K562 (cell line): Measurements from ENCODE around the gene OSBP2. TPM values are rescaled to one million over a fixed set of nuclear protein-coding genes. Genes with fewer than 3 reads are reported as not detected.

Experiments
- CCNT2 ChIP-seq: IDR thresholded peaks from 2 replicates; pipeline ENCODE4 v1.6.1; 2011; ENCODE audit warnings: borderline replicate concordance, low read depth, mild to moderate bottlenecking, moderate library complexity, mixed read lengths, low read length; ENCODE audit not compliant: insufficient read length; ENCODE audit errors: extremely low read depth
- CHD7 ChIP-seq: fragments of 200-600 bp; sonication (generic); IDR thresholded peaks from one replicate; pipeline ENCODE4 v1.6.1; 2012; ENCODE audit warnings: mild to moderate bottlenecking, low read depth, low read length, inconsistent platforms
- KLF1 ChIP-seq: fragments of 450-650 bp; IDR thresholded peaks from 2 replicates; pipeline ENCODE4 v1.6.1; 2016; ENCODE audit warnings: missing genetic modification characterization, missing compliant biosample characterization
- MECOM ChIP-seq: fragments of 250-450 bp; sonication (Bioruptor Pico); IDR thresholded peaks from 2 replicates; pipeline ENCODE4 v1.8.0; 2022; ENCODE audit warnings: inconsistent platforms
- TAL1 ChIP-seq: fragments of 450-650 bp; IDR thresholded peaks from 2 replicates; pipeline ENCODE4 v1.6.1; 2016; ENCODE audit warnings: mild to moderate bottlenecking
- TCF3 ChIP-seq: sonication (generic); formaldehyde crosslinking; IDR thresholded peaks from 2 replicates; pipeline ENCODE4 v1.4.0; 2020; ENCODE audit warnings: mild to moderate bottlenecking, missing genetic modification reagents
- ZKSCAN1 ChIP-seq: fragments of 150-350 bp; IDR thresholded peaks from 2 replicates; pipeline ENCODE4 v1.6.1; 2016; ENCODE audit warnings: low read depth, low read length
- polyA plus RNA-seq, 8 experiments: library from polyadenylated mRNA; depleted of rRNA in 4 of 8; stranded (reverse) in 5 of 8; unstranded in 3 of 8; fragments of >200 nt; fragmentation: Nextera tagmentation in 2 of 8; fragmentation: Illumina TruSeq in 1 of 8; extraction: Ambion mirVana in 2 of 8; extraction: Trizol in 1 of 8; gene quantifications; 2 replicates each; pipeline versions ENCODE4 v1.2.1 to v1.2.3, GENCODE V29; 2011 to 2014; ENCODE audit warnings: inconsistent platforms in 1 of 8, missing spikeins in 1 of 8
- total RNA-seq, 7 experiments: library from RNA; depleted of rRNA in 6 of 7; stranded (reverse); fragments of >200 nt in 6 of 7; fragmentation: Illumina TruSeq in 2 of 7; extraction: Trizol in 2 of 7; gene quantifications; 2 replicates each; pipeline versions ENCODE4 v1.2.1 to v1.2.3, GENCODE V29; 2011 to 2021; ENCODE audit warnings: low replicate concordance in 1 of 7

The OSBP2 gene
- total and polyA plus RNA-seq, 9 of the 15 experiments (the other 6 are each of a cell fraction or from before 2014, with no cell fraction given): 0.52 to 29.5 (median 21.6) TPM

- TF ChIP-seq CHD7 (no peak), ZKSCAN1 (no peak), TAL1 (peak; percentile 67), TCF3 (peak; percentile 78), MECOM (no peak), CCNT2 (peak; percentile 23), KLF1 (0 out of 2 replicates have a peak, but pooled peaks have one; percentile 34)
These were observed 3.3 kb downstream of the OSBP2 start (continued) for GRCh38 chr22:30697975-30698374.
